Osteoblast (primary cell): ENCODE data around the gene LRCH4. TPM values are rescaled to one million over a fixed set of nuclear protein-coding genes. Genes with fewer than 3 reads are reported as not detected.

ENCODE experiments used
- DNase-seq: peaks from one replicate; pipeline ENCODE4 v3.0.0; 2011; ENCODE audit warnings: low spot score, mixed read lengths; ENCODE audit not compliant: insufficient read length; ENCODE audit errors: missing footprints
- H2AFZ ChIP-seq: 2 replicates; pipeline ENCODE4 v1.6.0; 2011; ENCODE audit warnings: mild to moderate bottlenecking, low read length
- H3K27ac ChIP-seq: 2 replicates; pipeline ENCODE4 v1.5.1; 2011; ENCODE audit warnings: mild to moderate bottlenecking, low read depth, low read length, moderate library complexity
- H3K27me3 ChIP-seq: 2 replicates; pipeline ENCODE4 v1.6.0; 2012; ENCODE audit warnings: mild to moderate bottlenecking, control low read depth, inconsistent platforms, low read length, moderate library complexity; ENCODE audit not compliant: insufficient read depth
- H3K36me3 ChIP-seq: 2 replicates; pipeline ENCODE4 v1.5.1; 2011; ENCODE audit warnings: mild to moderate bottlenecking, low read length, control low read depth, moderate library complexity; ENCODE audit not compliant: insufficient read depth
- H3K4me1 ChIP-seq: 2 replicates; pipeline ENCODE4 v1.5.1; 2011; ENCODE audit warnings: mild to moderate bottlenecking, low read length, control low read depth, moderate library complexity; ENCODE audit not compliant: insufficient read depth
- H3K4me2 ChIP-seq: 2 replicates; pipeline ENCODE4 v1.6.0; 2011; ENCODE audit warnings: mild to moderate bottlenecking, low read length; ENCODE audit not compliant: insufficient read depth
- H3K4me3 ChIP-seq: fragments of 200-600 bp; sonication (generic); 3 replicates; pipeline ENCODE4 v1.5.1; 2012; ENCODE audit warnings: mild to moderate bottlenecking, low read length, inconsistent platforms; ENCODE audit not compliant: insufficient read depth
- H3K79me2 ChIP-seq: 2 replicates; pipeline ENCODE4 v1.6.0; 2012; ENCODE audit warnings: mild to moderate bottlenecking, low read length, control low read depth, inconsistent platforms; ENCODE audit not compliant: insufficient read depth
- H3K9me3 ChIP-seq: 2 replicates; pipeline ENCODE4 v1.5.1; 2011; ENCODE audit warnings: low read depth, low read length, control low read depth
- H4K20me1 ChIP-seq: 2 replicates; pipeline ENCODE4 v1.6.0; 2012; ENCODE audit warnings: mild to moderate bottlenecking, low read length, control low read depth; ENCODE audit not compliant: insufficient read depth
- total RNA-seq: library from RNA; depleted of rRNA; stranded (reverse); fragments of >200 nt; gene quantifications from 2 replicates; pipeline ENCODE4 v1.2.3, GENCODE V29; 2012
- TF ChIP-seq, protein P1 (sequence below): IDR thresholded peaks from 2 replicates; pipeline ENCODE4 v1.5.1; 2011; ENCODE audit warnings: mild to moderate bottlenecking, low read depth, low read length, moderate library complexity; ENCODE audit errors: extremely low read depth

Gene LRCH4
- total RNA-seq, 1 donor: 14.5 TPM

DNA sequence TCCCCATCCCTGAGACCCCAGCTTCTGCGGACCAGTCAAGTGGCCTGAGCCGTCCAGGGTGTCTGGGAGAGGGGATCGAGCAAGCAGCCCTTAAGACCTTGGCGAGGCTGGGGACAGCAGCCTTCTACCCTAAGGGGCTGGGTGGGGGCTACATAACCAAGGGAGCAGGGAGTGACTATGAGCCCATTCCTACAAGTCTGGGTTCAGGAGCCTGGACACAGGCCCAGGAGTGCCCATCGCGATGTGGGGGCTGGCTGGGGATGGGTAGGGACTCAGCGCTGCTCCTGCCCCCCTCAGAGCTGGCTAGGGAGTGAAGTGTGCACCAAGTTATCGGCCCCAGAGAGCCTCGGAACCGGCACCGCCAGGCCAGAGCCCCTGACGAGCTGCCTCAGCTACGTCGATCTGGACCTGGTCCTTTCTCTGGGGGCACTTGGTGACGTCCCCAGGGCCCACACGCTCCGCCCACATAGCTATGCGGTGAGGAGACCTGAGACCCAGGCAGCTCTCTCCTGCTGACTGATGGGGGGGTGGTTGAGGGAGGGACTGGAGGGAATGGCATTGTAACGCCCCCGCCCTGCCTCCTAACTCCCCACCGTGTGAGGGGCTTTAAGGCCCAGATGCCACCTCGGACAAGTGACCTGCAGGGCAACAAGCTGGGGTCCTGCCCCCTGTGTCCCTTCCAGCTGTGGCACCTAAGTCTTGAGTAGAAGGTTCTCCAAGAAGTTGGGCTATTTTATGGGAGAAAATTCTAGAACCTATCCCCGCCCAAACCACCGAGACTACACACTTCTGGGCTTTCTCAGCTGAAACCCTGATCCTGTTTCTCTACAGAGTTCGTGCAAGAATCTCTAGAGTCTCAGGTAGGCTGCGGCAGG lies 14.7 kb downstream of the LRCH4 start:
- Histone ChIP-seq H3K27me3 (peaks cover 2% of the 10 kb centered on the region), H3K79me2 (no peaks in the 10 kb centered on the region), H2AFZ (no peak overlapping the region), H3K4me3 (no peak overlapping the region), H3K36me3 (peaks cover 8% of the 10 kb centered on the region), H4K20me1 (peaks cover 4% of the 10 kb centered on the region), H3K9me3 (no peaks in the 10 kb centered on the region), H3K4me2 (no peak overlapping the region), H3K4me1 (peaks cover 8% of the 10 kb centered on the region), H3K27ac (no peak overlapping the region)
- DNase-seq: peak; percentile 78
- TF ChIP-seq, protein P1, sequence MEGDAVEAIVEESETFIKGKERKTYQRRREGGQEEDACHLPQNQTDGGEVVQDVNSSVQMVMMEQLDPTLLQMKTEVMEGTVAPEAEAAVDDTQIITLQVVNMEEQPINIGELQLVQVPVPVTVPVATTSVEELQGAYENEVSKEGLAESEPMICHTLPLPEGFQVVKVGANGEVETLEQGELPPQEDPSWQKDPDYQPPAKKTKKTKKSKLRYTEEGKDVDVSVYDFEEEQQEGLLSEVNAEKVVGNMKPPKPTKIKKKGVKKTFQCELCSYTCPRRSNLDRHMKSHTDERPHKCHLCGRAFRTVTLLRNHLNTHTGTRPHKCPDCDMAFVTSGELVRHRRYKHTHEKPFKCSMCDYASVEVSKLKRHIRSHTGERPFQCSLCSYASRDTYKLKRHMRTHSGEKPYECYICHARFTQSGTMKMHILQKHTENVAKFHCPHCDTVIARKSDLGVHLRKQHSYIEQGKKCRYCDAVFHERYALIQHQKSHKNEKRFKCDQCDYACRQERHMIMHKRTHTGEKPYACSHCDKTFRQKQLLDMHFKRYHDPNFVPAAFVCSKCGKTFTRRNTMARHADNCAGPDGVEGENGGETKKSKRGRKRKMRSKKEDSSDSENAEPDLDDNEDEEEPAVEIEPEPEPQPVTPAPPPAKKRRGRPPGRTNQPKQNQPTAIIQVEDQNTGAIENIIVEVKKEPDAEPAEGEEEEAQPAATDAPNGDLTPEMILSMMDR: no peak

DNA sequence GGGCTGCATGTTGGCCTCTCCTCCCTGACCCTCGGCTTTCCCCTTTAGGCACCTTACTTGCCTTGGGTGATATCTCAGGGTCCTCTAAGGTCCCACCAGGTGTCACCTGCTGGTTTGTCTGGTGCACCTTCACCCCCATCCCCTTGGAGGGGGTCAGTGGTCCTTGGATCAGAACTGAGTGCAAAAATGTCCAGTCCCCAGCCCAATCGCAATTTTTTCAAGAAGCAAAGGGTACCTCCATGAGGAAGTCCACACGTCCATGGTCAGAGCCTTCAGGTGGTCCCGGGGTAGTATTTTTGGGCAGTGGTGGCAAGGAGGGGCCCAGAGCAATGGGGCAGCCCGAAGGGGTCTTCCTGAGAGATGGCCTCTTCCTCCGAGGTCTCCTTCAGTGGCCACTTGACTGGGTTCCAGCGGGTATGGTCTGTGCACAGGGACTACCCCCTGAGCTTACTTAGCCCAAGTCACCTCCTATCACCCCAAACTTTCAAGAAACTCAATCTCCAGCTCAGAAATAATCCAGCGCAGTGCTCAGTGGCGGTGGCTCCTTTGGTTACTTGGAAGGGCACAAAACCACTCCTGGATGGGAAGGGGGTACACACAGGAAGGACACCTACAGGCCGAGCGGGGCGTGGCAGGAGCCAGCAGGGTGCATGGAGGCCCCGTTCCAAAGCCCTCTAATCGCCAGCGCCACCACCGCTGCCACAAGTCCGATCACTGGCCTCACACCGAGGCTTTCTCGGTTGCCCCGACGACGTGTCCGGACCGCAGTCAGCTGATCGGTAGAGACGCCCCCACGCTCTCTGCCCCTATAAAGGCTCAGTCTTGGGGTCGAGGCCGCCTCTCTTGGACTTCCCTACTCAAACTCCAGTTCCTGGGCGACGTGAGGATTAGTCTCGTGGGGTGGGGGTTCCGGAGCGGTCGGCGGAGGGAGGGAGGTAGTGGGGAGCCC lies 16.8 kb downstream of the LRCH4 start:
- Histone ChIP-seq H2AFZ (peak overlapping the region; percentile 41), H3K4me2 (peak overlapping the region; percentile 75), H3K4me3 (peak overlapping the region; percentile 63), H3K4me1 (peaks cover 8% of the 10 kb centered on the region), H3K9me3 (no peaks in the 10 kb centered on the region), H4K20me1 (peaks cover 4% of the 10 kb centered on the region), H3K27me3 (peaks cover 2% of the 10 kb centered on the region), H3K27ac (no peak overlapping the region), H3K36me3 (no peaks in the 10 kb centered on the region), H3K79me2 (no peaks in the 10 kb centered on the region)
- TF ChIP-seq, protein P1: peak; percentile 24
- DNase-seq: peak; percentile 88

DNA sequence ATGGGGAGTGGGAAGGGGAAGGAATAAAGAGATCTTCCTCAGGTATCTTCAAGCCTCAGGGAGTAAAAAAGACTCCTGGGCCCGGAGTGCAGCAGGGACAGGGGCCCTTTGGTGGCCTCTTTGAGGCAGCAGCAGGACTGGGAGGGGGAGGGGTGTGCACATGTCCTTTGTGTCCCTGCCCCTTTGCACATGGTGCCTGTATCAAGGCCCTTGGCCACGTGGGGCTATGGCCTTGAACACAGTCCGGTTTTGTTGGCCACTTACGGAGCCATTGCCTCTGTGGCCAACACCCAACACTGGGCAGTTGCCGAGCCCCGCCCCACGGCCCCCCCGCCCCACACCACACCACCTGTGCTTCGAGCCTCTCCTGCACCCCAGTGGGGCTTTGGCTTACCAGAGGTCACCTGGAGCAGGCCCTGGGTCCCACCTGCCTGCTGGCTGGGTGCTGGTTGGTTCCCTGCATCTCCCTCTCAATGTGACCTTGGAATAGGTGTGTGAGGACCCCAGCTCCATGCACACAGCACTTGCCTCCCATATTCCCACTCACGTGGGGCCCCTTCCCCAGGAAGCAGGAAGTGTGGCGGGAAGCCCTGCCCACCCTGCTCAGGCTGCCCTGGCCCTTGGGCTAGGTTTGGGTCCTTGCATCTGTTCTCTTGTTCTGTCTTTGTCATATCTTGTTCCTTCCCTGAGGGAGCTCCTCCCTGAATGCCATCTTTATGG lies 17.6 kb downstream of the LRCH4 start:
- Histone ChIP-seq H3K27me3 (peaks cover 2% of the 10 kb centered on the region), H3K27ac (no peak overlapping the region), H4K20me1 (peaks cover 4% of the 10 kb centered on the region), H3K36me3 (no peaks in the 10 kb centered on the region), H2AFZ (no peak overlapping the region), H3K4me2 (no peak overlapping the region), H3K79me2 (no peaks in the 10 kb centered on the region), H3K4me3 (no peak overlapping the region), H3K4me1 (peaks cover 8% of the 10 kb centered on the region), H3K9me3 (no peaks in the 10 kb centered on the region)
- peak; percentile 73 for DNase-seq
- TF ChIP-seq, protein P1: no peak
